Upper lobe of left lung (tissue), 4 donors: Measurements from ENCODE around the gene CLTA.

Source experiments
- CTCF ChIP-seq, 6 experiments: fragments of 450-650 bp in 4 of 6; fragments of 200-600 bp in 2 of 6; sonication (generic) in 2 of 6; IDR thresholded peaks; one replicate each; pipeline ENCODE4 v1.5.1; 2016 to 2019; ENCODE audit warnings: antibody characterized with exemption in 6 of 6
- EP300 ChIP-seq, 4 donors: sonication (generic); formaldehyde crosslinking; IDR thresholded peaks; one replicate each; pipeline ENCODE4 v1.5.1; 2017; ENCODE audit warnings: antibody characterized with exemption in 4 of 4, control low read depth in 2 of 4
- POLR2A ChIP-seq, 4 donors: fragments of 450-650 bp; IDR thresholded peaks; one replicate each; pipeline ENCODE4 v1.5.1; 2016 to 2017; ENCODE audit warnings: antibody characterized with exemption in 4 of 4, mild to moderate bottlenecking in 2 of 4
- POLR2AphosphoS5 ChIP-seq, 2 donors: sonication (generic); formaldehyde crosslinking; IDR thresholded peaks; one replicate each; pipeline ENCODE4 v1.5.1; 2017; ENCODE audit warnings: antibody characterized with exemption in 2 of 2

- TF ChIP-seq CTCF (IDR thresholded peaks at IDR 0.05), result no peak
- TF ChIP-seq POLR2A (IDR thresholded peaks at IDR 0.05), result no peak
- TF ChIP-seq POLR2AphosphoS5 (IDR thresholded peaks at IDR 0.05), result no peak
- no peak for TF ChIP-seq EP300 (IDR thresholded peaks at IDR 0.05)
Observed at GRCh38 chr9:36218011-36218410, 27.3 kb downstream of the CLTA start.
